ENCODE data around the gene RHCE. TPM values are rescaled to one million over a fixed set of nuclear protein-coding genes. Genes with fewer than 3 reads are reported as not detected.
"Not testable (repeated sequence)": the region's sequence is repeated elsewhere in the genome, so short reads cannot be mapped to it uniquely, and the experiment has no call there.

Gene RHCE
- total RNA-seq, 1 donor from 2014 or later = 0.72 TPM

DNA sequence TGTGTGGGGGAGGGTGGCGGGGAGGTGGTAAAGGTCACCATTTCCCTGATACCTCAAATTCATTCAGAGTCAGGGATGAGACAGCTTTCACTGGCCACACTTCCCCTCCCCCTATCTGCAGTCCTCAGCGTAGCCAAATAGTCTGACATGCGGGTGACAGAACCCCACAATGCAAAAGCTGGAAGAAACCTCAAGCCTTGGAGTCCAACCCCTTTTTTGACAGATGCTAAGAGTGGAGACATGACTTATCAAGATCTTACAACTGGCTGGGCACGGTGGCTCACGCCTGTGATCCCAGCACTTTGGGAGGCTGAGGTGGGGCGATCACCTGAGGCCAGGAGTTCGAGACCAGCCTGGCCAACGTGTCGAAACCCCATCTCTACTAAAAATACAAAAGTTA is 98.5 kb downstream of the RHCE start:
- H3K4me3 Mint-ChIP-seq; H3K27me3 Mint-ChIP-seq (ENCODE audit: low read depth); DNase-seq (ENCODE audit: low spot score in 2 of 2, unreplicated experiment in 2 of 2); H3K9me3 Mint-ChIP-seq; H3K27ac Mint-ChIP-seq; H3K36me3 Mint-ChIP-seq; H3K4me1 Mint-ChIP-seq: not testable (repeated sequence)

- not testable (repeated sequence) for H3K27me3 Mint-ChIP-seq (ENCODE audit: low read depth); H3K4me3 Mint-ChIP-seq; H3K36me3 Mint-ChIP-seq; H3K4me1 Mint-ChIP-seq; H3K9me3 Mint-ChIP-seq; DNase-seq (ENCODE audit: low spot score in 2 of 2, unreplicated experiment in 2 of 2)
- peak overlapping the region; percentile 73 for H3K27ac Mint-ChIP-seq
Measured at GRCh38 chr1:25320314-25320938, 100.2 kb downstream of the RHCE start.

DNA sequence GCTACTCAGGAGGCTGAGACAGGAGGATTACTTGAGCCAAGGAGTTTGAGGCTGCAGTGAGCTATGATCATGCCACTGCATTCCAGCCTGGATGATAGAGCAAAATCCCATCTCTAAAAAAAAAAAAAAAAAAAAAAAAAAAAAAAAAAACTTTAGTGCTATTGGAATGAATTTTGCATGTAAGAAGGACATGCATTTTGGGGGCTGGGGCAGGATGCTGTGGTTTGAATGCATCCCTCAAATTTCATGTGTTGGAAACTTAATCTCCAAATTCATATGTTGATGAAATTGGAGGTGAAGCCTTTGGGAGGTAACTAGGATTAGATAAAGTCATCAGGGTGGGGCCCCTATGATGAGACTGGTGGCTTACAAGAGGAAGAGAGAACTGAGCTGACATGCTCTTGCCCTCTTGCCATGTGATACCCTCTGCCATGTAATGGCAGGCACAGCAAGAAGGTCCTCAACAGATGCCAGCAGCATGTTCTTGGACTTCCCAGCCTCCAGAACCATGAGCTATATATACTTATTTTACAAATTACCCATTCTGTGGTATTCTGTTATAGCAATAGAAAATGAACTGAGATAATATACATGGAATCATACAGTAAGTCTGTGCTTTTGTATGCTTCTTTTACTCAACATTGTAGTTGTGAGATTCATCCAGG is 107.7 kb downstream of the RHCE start:
- not testable (repeated sequence) for H3K4me3 Mint-ChIP-seq; H3K4me1 Mint-ChIP-seq; H3K9me3 Mint-ChIP-seq; DNase-seq (ENCODE audit: low spot score in 2 of 2, unreplicated experiment in 2 of 2); H3K27me3 Mint-ChIP-seq (ENCODE audit: low read depth); H3K27ac Mint-ChIP-seq
- peaks cover 11% of the 10 kb centered on the region for H3K36me3 Mint-ChIP-seq

Other genes starting within 250 kb of the RHCE start
- gene SYF2, start 188.3 kb downstream of the RHCE start, total RNA-seq = 32.3 to 37.7 TPM (median 36.9 TPM) in 3 replicates
- gene RSRP1, start 173.4 kb downstream of the RHCE start, total RNA-seq = 133 to 158 TPM (median 150 TPM) in 3 replicates
- gene RHD, start 148.3 kb downstream of the RHCE start, total RNA-seq = not detected in 3 replicates
- 66.1 to 70.6 TPM (median 67.2 TPM) in 3 replicates for gene TMEM50A, start 82.5 kb downstream of the RHCE start, total RNA-seq
- 26.9 to 27.9 TPM (median 27.3 TPM) in 3 replicates for gene MACO1, start 10.1 kb upstream of the RHCE start, total RNA-seq
- gene LDLRAP1, start 122.8 kb upstream of the RHCE start, total RNA-seq = 9.1 to 10.0 TPM (median 9.9 TPM) in 3 replicates
- gene MAN1C1, start 196.0 kb upstream of the RHCE start, total RNA-seq = 2.9 to 3.2 TPM (median 2.9 TPM) in 3 replicates